ENCODE results near the gene RPS24.

GRCh38 chr10:77989081-77989724 is 44.5 kb upstream of the RPS24 start:
- TF ChIP-seq CTCF (IDR thresholded peaks at IDR 0.05; ENCODE audit: insufficient read depth, low read depth, low read length) (no peak), EZH2 (IDR thresholded peaks at IDR 0.05; ENCODE audit: insufficient read depth, low read length) (no peak)
